Endodermal cell (in vitro differentiated cells): Measurements from ENCODE around the gene VPS51. TPM values are rescaled to one million over a fixed set of nuclear protein-coding genes. Genes with fewer than 3 reads are reported as not detected.

Experiments used
- DNase-seq: peaks from one replicate; pipeline ENCODE4 v3.0.0-alpha.2; 2017
- H3K27ac ChIP-seq: 2 replicates; pipeline ENCODE4 v1.5.1; 2013; ENCODE audit warnings: mild to moderate bottlenecking, low read depth, low read length, moderate library complexity
- H3K27me3 ChIP-seq: 2 replicates; pipeline ENCODE4 v1.6.1; 2013; ENCODE audit warnings: mild to moderate bottlenecking, low read length, moderate library complexity; ENCODE audit not compliant: insufficient read depth, control insufficient read depth, poor library complexity, severe bottlenecking
- H3K36me3 ChIP-seq: 2 replicates; pipeline ENCODE4 v1.7.0; 2013; ENCODE audit warnings: mild to moderate bottlenecking, low read length, moderate library complexity; ENCODE audit not compliant: control insufficient read depth, insufficient read depth
- H3K4me1 ChIP-seq: one replicate; pipeline ENCODE4 v1.7.0; 2013; ENCODE audit warnings: low read length; ENCODE audit not compliant: control insufficient read depth, insufficient read depth
- H3K4me3 ChIP-seq: 2 replicates; pipeline ENCODE4 v1.5.1; 2013; ENCODE audit warnings: mild to moderate bottlenecking, low read length, moderate library complexity
- H3K9ac ChIP-seq: 2 replicates; pipeline ENCODE4 v1.6.1; 2013; ENCODE audit warnings: mild to moderate bottlenecking, low read length, moderate library complexity; ENCODE audit not compliant: poor library complexity, severe bottlenecking; ENCODE audit errors: extremely low read depth
- H3K9me3 ChIP-seq: 2 replicates; pipeline ENCODE4 v1.6.1; 2013; ENCODE audit warnings: mild to moderate bottlenecking, low read length, moderate library complexity; ENCODE audit not compliant: control insufficient read depth
- H3K27ac Mint-ChIP-seq: 2 replicates; pipeline ENCODE4 v1.8.0; 2020; ENCODE audit warnings: mixed read lengths
- H3K27me3 Mint-ChIP-seq: 2 replicates; pipeline ENCODE4 v1.8.0; 2021; ENCODE audit warnings: mild to moderate bottlenecking, mixed read lengths; ENCODE audit not compliant: insufficient read depth
- H3K36me3 Mint-ChIP-seq: 2 replicates; pipeline ENCODE4 v1.8.0; 2020; ENCODE audit warnings: low read depth, mixed read lengths
- H3K4me1 Mint-ChIP-seq: 2 replicates; pipeline ENCODE4 v1.8.0; 2020; ENCODE audit warnings: mixed read lengths
- H3K4me3 Mint-ChIP-seq: 2 replicates; pipeline ENCODE4 v1.8.0; 2020; ENCODE audit warnings: mild to moderate bottlenecking, moderate library complexity, mixed read lengths
- H3K9me3 Mint-ChIP-seq: 2 replicates; pipeline ENCODE4 v1.8.0; 2020; ENCODE audit warnings: mild to moderate bottlenecking, mixed read lengths
- WGBS, 2 experiments: methylation state at CpG; one replicate each; pipeline versions ENCODE4 v1.1.5 to v1.1.7; 2013; ENCODE audit warnings: missing lambda C conversion rate in 2 of 2, mixed read lengths in 1 of 2; ENCODE audit not compliant: insufficient coverage in 1 of 2, insufficient read length in 1 of 2; 5-methylcytosine and 5-hydroxymethylcytosine counted together
- microRNA-seq: library from miRNA; unstranded; fragments of <30 nt; microRNA quantifications from one replicate; pipeline ENCODE4 v1.2.0, GENCODE V29; 2020; ENCODE audit warnings: borderline microRNAs expressed
- total RNA-seq, 2 donors: library from RNA; stranded (reverse); fragmentation: NEBNext Ultra II Directional in 1 of 2; extraction: Animal tissue kit (Norgen Biotek cat#: 25700) in 1 of 2; gene quantifications; 2 replicates in 1 of 2; 3 replicates in 1 of 2; pipeline ENCODE4 v1.2.1, GENCODE V29; 2021
- TF ChIP-seq, protein P1 (sequence below): fragments of 200-600 bp; sonication (generic); conservative IDR thresholded peaks from 2 replicates; pipeline ENCODE4 v1.5.0; 2021; ENCODE audit warnings: antibody characterized with exemption, mild to moderate bottlenecking

VPS51 gene
- total RNA-seq, 2 donors from 2014 or later = 107 to 113 TPM

DNA sequence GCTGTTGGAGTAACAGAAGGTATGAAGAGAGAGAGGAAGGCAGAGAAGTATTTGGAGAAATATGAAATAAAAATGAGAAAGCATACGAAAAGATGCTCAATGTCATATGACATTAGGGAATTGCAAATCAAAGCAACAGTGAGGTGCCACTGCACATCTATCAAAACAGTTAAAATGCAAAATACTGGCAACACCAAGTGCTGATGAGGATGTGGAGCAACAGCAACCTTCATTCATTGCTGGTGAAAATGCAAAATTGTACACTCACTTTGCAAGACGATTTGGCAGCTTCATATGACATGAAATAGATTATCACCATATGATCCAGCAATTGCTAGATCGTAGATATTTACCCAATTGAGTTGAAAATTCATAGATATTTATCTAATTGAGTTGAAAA, 64.6 kb downstream of the VPS51 start:
- 79 to 87% methylated on average over 2 to 3 of the region's 3 CpGs for WGBS, 2 experiments
- H3K4me1 Mint-ChIP-seq = no peaks in the 10 kb centered on the region

More for the DNA sequence above, 64.6 kb downstream of the VPS51 start:
- no peak overlapping the region for H3K4me3 ChIP-seq
- Mint-ChIP-seq H3K27me3 (no peaks in the 10 kb centered on the region), H3K4me3 (no peak overlapping the region), H3K27ac (no peak overlapping the region), H3K36me3 (no peaks in the 10 kb centered on the region), H3K9me3 (no peaks in the 10 kb centered on the region)
- no peaks in the 10 kb centered on the region for H3K9me3 ChIP-seq
- H3K27me3 ChIP-seq = no peaks in the 10 kb centered on the region
- DNase-seq = no peak
- H3K27ac ChIP-seq = no peak overlapping the region
- no peaks in the 10 kb centered on the region for H3K4me1 ChIP-seq
- H3K9ac ChIP-seq = no peak overlapping the region
- TF ChIP-seq, protein P1, sequence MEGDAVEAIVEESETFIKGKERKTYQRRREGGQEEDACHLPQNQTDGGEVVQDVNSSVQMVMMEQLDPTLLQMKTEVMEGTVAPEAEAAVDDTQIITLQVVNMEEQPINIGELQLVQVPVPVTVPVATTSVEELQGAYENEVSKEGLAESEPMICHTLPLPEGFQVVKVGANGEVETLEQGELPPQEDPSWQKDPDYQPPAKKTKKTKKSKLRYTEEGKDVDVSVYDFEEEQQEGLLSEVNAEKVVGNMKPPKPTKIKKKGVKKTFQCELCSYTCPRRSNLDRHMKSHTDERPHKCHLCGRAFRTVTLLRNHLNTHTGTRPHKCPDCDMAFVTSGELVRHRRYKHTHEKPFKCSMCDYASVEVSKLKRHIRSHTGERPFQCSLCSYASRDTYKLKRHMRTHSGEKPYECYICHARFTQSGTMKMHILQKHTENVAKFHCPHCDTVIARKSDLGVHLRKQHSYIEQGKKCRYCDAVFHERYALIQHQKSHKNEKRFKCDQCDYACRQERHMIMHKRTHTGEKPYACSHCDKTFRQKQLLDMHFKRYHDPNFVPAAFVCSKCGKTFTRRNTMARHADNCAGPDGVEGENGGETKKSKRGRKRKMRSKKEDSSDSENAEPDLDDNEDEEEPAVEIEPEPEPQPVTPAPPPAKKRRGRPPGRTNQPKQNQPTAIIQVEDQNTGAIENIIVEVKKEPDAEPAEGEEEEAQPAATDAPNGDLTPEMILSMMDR = no peak
- no peaks in the 10 kb centered on the region for H3K36me3 ChIP-seq

Small RNAs within 50 kb of the gene (microRNA-seq; reads per million reads assigned to microRNA genes)
- not detected for gene MIR6751

Other genes starting within 250 kb of the VPS51 start
- gene EHD1, start 217.6 kb upstream of the VPS51 start, total RNA-seq = 10 to 100 TPM; 39.7 to 43.8 TPM
- gene ATG2A, start 179.0 kb upstream of the VPS51 start, total RNA-seq = 10 to 100 TPM; 17.0 to 23.0 TPM
- gene PPP2R5B, start 171.5 kb upstream of the VPS51 start, total RNA-seq = 1 to 10 TPM; 2.8 to 3.3 TPM
- under 1 TPM in 1 of 2 donors, not detected in 1; 0.77 TPM for gene GPHA2, start 160.3 kb upstream of the VPS51 start, total RNA-seq
- not detected for gene MAJIN, start 124.1 kb upstream of the VPS51 start, total RNA-seq
- gene BATF2, start 99.2 kb upstream of the VPS51 start, total RNA-seq = under 1 TPM in 1 of 2 donors, not detected in 1; 0.27 TPM
- 100 to 1,000 TPM; 127 to 199 TPM for gene ARL2, start 82.1 kb upstream of the VPS51 start, total RNA-seq
- gene SNX15, start 68.8 kb upstream of the VPS51 start, total RNA-seq = 10 to 100 TPM; 14.2 to 16.4 TPM
- gene SAC3D1, start 55.0 kb upstream of the VPS51 start, total RNA-seq = 10 to 100 TPM; 11.4 to 12.0 TPM
- 1 to 10 TPM; 2.2 to 4.5 TPM for gene NAALADL1, start 37.7 kb upstream of the VPS51 start, total RNA-seq
- 10 to 100 TPM; 48.1 to 82.6 TPM for gene CDCA5, start 12.2 kb upstream of the VPS51 start, total RNA-seq
- gene ZFPL1, start 12.0 kb upstream of the VPS51 start, total RNA-seq = 10 to 100 TPM; 35.7 to 46.6 TPM
- gene TM7SF2, start 15.7 kb downstream of the VPS51 start, total RNA-seq = 100 to 1,000 TPM in 1 of 2 donors, 10 to 100 TPM in 1; 97.9 to 108 TPM
- gene ZNHIT2, start 21.5 kb downstream of the VPS51 start, total RNA-seq = 10 to 100 TPM; 11.0 to 11.8 TPM
- gene FAU, start 25.9 kb downstream of the VPS51 start, total RNA-seq = 100 to 1,000 TPM; 774 to 802 TPM
- gene MRPL49, start 26.1 kb downstream of the VPS51 start, total RNA-seq = 10 to 100 TPM; 53.9 to 56.6 TPM
- 10 to 100 TPM; 30.4 to 39.5 TPM for gene SYVN1, start 38.3 kb downstream of the VPS51 start, total RNA-seq
- under 1 TPM in 1 of 2 donors, not detected in 1; 0.46 TPM for gene SPDYC, start 74.0 kb downstream of the VPS51 start, total RNA-seq
- gene CAPN1, start 85.7 kb downstream of the VPS51 start, total RNA-seq = 100 to 1,000 TPM; 183 to 223 TPM
- gene POLA2, start 165.7 kb downstream of the VPS51 start, total RNA-seq = 10 to 100 TPM; 42.2 to 65.0 TPM
- gene CDC42EP2, start 218.7 kb downstream of the VPS51 start, total RNA-seq = 1 to 10 TPM; 5.9 to 6.9 TPM
- gene DPF2, start 237.6 kb downstream of the VPS51 start, total RNA-seq = 10 to 100 TPM; 75.8 to 80.9 TPM